ENCODE data around the gene INHBC.
A peak's percentile ranks its signal among the peaks of the same experiment; 100 is the strongest.

Gene INHBC

GRCh38 chr12:57454566-57455373 is 20.2 kb downstream of the INHBC start, which contains the start of gene INHBE:
INHBE (plus strand) TSS chr12:57455307; CDS start chr12:57455537, 230 bp downstream.
- peak; percentile 75 for DNase-seq (ENCODE audit: low spot score)

DNA sequence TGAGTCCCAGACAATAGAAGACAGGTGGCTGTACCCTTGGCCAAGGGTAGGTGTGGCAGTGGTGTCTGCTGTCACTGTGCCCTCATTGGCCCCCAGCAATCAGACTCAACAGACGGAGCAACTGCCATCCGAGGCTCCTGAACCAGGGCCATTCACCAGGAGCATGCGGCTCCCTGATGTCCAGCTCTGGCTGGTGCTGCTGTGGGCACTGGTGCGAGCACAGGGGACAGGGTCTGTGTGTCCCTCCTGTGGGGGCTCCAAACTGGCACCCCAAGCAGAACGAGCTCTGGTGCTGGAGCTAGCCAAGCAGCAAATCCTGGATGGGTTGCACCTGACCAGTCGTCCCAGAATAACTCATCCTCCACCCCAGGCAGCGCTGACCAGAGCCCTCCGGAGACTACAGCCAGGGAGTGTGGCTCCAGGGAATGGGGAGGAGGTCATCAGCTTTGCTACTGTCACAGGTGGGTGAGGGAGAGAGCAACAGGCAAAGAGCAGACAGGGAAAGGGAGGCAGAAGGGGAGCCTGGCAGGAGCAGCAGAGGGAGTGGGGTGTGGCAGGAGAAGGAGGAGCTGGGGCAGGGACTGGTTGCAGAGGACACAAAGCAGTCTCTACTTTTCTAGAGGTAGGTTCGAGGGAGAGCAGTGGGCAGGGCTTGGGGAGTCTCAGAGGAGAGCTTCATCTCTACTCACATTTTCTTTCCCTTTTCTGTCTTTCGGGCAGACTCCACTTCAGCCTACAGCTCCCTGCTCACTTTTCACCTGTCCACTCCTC is 21.0 kb downstream of the INHBC start:
- no peak for DNase-seq (ENCODE audit: low spot score)

GRCh38 chr12:57456145-57456700 is 21.6 kb downstream of the INHBC start:
- peak; percentile 71 for DNase-seq (ENCODE audit: low spot score)

GRCh38 chr12:57456737-57457490 is 22.3 kb downstream of the INHBC start:
- no peak for DNase-seq (ENCODE audit: low spot score)

- no peak for DNase-seq (ENCODE audit: low spot score)
Observed at GRCh38 chr12:57458665-57459054, 24.1 kb downstream of the INHBC start.

- peak; percentile 84 for DNase-seq (ENCODE audit: low spot score)
Observed at GRCh38 chr12:57459055-57459749, 24.6 kb downstream of the INHBC start.

DNA sequence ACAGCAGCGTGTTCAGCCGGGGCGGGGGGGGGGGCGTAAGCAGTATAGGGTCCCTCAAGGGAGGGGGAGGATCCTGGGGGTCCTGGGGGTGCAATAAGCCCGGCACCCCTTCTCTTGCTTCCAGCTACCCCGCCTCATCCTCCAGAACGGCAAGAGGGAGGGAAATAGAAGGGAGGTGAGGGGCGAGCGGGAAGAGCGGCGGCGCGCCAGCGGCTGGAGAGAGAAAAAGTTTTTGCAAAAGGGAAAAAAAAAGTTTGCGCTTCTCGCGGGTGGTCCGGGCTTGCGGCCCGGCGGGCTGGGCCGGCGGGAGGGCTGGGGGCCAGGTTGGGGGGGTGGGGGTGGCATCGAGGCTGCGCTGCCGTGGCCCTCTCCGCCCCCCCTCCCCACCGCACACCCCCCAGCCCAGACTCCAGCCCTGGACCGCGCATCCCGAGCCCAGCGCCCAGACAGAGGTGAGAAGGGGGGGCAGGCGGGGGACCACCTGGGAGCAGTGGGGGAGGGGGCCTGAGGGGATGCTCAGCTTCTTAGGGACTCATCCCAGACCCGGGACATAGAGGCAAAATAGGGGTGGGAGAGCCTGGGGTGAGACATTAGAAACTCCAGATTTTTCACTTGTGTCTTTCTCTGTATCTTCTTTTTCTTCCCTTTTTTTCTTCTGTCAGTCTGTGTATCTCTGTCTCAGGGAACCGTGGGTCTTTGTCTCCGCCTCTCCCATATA is 25.3 kb downstream of the INHBC start, which contains the start of gene GLI1:
Gene GLI1 (plus strand): TSS at position 36 of the 718 bp plus-strand sequence. CDS start 3,907 bp downstream, outside the sequence.
- DNase-seq (ENCODE audit: low spot score) = peak; percentile 66

DNA sequence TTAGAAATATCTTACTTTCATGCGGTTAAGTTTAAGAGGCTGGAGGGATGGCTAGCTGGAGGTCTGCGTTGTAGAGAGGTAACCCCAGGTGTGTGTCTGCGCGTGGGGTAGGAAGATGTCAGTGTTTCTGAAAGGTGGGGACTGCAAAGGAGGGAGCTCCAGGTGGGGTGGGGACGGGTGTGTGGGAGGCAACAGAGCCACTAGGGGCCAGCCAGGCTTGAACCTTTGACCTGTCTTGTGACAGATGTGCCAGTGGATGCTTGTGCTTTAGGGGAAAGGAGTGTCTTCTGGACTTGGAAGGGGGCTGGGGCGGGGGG is 25.8 kb downstream of the INHBC start:
- DNase-seq (ENCODE audit: low spot score) = no peak

DNA sequence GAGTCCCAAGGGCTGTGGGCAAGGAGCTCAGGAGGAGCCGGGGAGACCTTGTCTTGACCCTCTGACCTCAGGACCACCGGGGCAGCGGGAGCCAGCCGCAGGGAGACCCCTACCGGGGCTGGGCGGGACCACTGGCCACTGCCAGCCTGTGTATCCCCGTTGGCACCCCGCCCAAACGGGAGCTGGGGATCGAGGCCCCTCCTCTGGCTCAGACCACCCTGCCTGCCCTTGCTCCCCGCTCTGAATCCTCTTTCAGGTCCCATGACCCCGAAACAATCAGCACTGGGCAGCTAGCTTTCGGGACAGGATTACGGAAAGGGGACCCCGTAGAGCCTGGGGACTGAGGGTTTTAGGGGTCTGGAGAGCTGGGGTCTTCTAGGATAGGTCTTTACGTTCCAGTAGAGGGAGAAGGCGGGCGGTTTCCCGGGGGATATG is 26.3 kb downstream of the INHBC start:
- no peak for DNase-seq (ENCODE audit: low spot score)

DNA sequence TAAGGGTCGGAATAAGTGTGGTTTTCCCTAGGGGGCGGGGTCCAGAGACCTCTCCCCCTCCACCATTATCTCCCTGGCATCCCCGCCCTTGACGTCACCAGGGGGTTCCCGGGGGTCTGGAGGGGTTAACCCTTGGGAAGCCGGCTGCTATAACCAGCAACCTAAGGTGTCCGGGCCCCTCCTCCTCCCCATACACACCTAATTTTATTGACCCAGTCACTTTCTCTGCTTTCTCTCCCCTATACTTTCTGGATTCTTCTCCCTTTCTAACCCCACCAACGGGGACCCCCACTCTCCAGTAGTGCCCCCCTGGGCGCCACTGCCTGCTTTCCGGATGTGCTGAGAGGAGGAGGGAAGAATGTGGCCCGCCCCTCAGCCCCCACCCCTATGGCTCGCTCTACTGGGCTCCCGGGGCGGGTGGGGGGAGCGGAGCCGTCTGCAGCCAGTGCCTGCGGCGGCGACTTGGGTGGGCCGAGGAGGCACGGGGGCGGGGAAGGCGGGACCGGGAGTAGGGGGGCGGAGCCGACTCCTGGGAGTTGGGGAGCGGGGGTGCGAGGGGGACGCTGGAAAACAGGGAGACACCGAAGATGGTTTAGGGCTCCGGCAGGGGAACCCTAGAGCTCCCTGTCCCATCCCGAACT is 26.8 kb downstream of the INHBC start:
- peak; percentile 63 for DNase-seq (ENCODE audit: low spot score)

- no peak for DNase-seq (ENCODE audit: low spot score)
Observed at GRCh38 chr12:57461917-57462250, 27.3 kb downstream of the INHBC start.

DNA sequence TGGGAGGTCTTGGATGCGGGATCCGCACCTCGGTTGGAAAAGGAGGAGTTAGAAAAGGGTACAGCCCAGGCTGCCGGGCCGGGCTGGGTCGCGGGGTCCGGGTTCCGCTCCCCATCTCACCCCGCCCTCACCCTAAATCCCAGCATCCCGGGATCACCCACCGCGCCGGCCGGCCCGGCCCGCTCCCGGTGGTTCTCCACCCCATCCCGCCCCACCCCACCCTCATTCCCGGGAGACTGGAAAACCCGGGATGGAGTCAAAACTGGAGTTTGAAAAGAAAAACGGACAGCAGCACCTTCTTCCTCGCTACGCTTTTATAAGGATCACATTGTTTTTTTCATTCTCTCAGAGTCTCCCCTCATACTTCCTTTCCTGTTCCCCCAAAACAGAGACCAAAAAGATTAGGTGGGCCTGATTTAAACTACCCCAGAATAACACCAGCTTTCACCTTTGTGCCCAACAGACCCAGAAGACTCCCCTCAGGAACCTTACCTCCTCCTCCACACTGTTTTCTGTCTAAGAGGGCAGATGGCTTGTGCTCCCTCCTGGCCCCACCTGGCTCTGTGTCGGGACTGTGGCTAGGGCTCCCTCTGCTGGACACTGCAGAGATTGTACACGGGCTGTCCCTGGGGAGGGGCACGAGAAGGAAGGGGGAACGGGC is 27.8 kb downstream of the INHBC start:
- DNase-seq (ENCODE audit: low spot score) = peak; percentile 92

DNA sequence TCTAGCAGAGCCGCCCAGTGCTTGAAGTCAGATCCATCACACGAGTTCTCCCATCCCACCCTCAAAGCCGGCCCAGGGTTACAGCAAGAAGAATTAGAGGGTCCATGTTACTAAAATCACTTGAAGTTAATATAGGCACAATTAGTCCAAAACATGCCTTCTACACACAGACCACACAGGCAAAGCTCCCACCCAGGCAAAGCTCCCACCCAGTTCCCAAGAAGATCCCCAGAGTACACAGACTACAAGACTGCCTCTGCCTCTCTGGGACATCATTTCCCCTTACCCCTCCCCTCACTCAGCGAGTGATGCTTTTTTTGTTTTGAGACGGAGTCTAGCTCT is 28.3 kb downstream of the INHBC start:
- DNase-seq (ENCODE audit: low spot score) = no peak

- no peak for DNase-seq (ENCODE audit: low spot score)
Observed at GRCh38 chr12:57464569-57464968, 30.0 kb downstream of the INHBC start.

GRCh38 chr12:57465030-57465746 is 30.6 kb downstream of the INHBC start:
- no peak for DNase-seq (ENCODE audit: low spot score)

DNA sequence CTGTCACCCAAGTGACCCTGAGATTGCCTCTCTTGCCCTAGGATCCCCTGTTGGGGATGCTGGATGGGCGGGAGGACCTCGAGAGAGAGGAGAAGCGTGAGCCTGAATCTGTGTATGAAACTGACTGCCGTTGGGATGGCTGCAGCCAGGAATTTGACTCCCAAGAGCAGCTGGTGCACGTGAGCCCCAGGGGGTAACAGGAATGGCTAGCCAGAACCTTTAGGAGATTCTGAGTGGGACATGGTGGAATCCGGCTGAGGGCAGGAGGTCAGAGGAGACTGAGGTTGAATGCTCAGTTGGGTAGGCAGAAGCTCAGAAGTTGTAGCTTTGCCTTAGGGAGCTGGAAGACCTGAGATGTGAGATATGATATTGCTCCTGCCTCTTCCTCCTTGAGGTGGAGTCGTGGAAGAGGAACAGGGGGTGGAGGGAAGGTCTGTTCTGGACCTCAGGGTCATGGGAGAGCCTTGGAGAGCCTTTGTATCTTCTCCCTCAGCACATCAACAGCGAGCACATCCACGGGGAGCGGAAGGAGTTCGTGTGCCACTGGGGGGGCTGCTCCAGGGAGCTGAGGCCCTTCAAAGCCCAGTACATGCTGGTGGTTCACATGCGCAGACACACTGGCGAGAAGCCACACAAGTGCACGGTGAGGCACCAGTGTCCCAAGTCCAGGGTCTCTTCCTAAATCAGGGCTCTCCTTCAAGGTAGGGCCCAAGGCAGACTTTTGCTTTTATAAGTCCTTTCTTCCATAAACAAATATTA is 31.3 kb downstream of the INHBC start:
- no peak for DNase-seq (ENCODE audit: low spot score)

DNA sequence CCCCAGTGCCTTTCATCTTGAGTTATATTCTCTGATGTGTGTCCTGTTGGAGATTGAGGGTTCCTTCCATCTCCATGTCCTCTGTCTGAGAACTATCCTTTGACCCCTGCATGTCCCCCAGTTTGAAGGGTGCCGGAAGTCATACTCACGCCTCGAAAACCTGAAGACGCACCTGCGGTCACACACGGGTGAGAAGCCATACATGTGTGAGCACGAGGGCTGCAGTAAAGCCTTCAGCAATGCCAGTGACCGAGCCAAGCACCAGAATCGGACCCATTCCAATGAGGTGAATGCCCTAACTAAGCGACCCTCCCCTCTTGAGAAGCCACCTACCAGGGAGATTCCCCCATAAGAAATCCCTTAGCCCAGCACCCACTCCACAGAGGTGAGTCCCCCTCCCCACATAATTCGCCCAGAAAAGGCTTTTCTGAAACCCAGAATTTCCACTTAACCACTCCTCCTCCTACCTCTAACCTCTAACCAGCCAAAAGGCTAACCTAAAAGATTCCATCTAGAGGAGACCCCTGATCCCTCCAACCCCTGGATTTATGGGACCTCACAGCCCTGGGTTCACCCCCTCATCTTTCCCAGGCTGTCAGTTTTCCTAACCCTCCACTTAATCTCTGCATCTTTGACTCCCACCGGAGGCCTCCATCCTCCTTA is 32.8 kb downstream of the INHBC start:
- DNase-seq (ENCODE audit: low spot score) = no peak

DNA sequence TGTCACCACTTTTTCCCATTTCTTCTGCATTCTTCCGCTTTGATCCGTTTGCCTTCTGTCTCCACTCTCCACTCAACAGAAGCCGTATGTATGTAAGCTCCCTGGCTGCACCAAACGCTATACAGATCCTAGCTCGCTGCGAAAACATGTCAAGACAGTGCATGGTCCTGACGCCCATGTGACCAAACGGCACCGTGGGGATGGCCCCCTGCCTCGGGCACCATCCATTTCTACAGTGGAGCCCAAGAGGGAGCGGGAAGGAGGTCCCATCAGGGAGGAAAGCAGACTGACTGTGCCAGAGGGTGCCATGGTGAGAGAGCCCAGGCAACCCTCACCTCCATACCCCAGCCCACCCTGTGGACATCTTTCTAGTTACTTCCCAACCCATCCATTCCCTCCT is 33.3 kb downstream of the INHBC start:
- no peak for DNase-seq (ENCODE audit: low spot score)
